ENCODE data around the gene ZIM2.

Gene ZIM2

DNA sequence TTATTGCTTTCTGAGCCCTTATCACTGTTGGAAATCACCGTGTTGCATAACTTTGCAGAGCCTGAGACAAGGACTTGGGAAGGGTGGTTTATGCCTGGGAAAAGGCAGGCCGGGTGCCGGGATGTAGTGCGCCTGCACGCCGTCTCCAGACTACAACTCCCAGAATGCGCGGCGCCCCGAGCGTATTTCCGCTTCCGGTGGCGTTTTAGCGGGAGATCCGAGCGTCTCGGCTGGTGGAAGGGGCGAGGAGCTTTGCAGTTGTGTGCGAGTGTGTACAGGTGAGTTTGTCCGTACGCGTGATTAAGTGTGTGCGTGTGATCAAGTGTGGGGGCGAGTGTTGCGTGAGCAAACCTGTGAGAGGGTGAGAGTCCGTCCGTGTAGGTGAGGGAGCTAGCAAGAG, 75.4 kb downstream of the ZIM2 start:
- no peaks in the 10 kb centered on the region for H3K36me3 Mint-ChIP-seq
- H3K4me1 Mint-ChIP-seq = peaks cover 11% of the 10 kb centered on the region
- H3K4me3 Mint-ChIP-seq = peak overlapping the region; percentile 49
- H3K27ac Mint-ChIP-seq = no peak overlapping the region
- ATAC-seq = no peak
- no peak for DNase-seq (ENCODE audit: low spot score in 2 of 2)
- peaks cover 34% of the 10 kb centered on the region for H3K9me3 Mint-ChIP-seq

DNA sequence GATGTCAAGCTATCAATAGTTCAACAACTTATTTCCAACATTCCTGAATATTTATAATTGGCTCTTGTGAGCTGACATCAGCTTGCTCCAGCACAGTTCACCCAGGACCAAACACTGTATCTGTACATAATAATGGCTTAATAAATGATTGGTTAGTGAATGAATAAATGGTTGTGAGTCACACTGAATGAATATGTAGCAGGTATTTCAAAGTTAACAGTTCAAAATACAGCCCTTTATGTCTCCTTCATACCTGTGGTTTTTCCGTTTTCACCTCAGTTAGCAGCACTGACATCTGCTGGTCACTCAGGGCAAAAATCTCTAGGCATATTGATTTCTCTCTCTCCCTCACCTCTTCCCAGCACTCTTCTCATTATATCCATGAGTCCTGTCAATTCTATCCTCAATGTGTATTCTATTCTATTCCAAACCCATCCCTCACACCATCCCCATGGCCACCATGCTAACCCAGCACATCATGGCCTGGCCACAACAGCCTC, 76.3 kb downstream of the ZIM2 start:
- Mint-ChIP-seq H3K27ac (no peak overlapping the region), H3K4me1 (peaks cover 11% of the 10 kb centered on the region), H3K9me3 (peaks cover 32% of the 10 kb centered on the region), H3K36me3 (no peaks in the 10 kb centered on the region), H3K4me3 (no peak overlapping the region)
- ATAC-seq = no peak
- no peak for DNase-seq (ENCODE audit: low spot score in 2 of 2)

DNA sequence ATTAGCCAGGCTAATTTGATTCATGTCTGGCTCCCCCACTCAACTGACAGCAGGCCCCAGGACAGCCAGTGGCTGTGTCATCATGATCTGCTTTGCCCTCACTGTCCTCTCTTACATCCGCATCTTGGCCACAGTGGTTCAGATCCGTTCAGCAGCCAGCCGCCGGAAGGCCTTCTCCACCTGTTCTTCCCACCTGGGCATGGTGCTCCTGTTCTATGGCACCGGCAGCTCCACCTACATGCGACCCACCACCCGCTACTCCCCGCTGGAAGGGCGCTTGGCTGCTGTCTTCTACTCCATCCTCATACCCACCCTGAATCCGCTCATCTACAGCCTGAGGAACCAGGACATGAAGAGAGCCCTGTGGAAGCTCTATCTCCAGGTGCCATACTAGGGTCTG, 79.7 kb downstream of the ZIM2 start:
- no peak overlapping the region for H3K4me3 Mint-ChIP-seq
- H3K36me3 Mint-ChIP-seq = no peaks in the 10 kb centered on the region
- no peak for ATAC-seq
- DNase-seq (ENCODE audit: low spot score in 2 of 2) = no peak
- H3K27ac Mint-ChIP-seq = no peak overlapping the region
- H3K4me1 Mint-ChIP-seq = peaks cover 11% of the 10 kb centered on the region
- H3K9me3 Mint-ChIP-seq = peaks cover 48% of the 10 kb centered on the region

DNA sequence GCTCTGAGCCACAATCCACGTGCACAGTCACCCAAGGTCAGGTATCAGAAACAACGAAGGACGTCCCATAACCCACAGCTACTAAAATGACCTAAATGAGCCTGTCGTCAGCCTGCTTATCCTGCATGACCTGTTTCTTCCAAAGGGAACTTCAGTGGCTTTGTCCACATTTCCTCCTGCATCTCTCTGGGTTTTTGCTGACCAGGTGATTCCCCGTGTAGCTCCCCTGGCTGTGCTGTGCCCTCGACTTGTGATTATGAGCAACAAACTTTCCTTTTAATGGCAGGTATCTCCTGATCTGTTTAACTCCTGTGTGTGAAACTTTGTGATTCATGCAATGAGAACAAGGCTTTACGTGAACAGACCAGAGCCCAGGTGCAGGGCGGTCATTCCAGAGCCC, 81.0 kb downstream of the ZIM2 start:
- Mint-ChIP-seq H3K9me3 (peaks cover 41% of the 10 kb centered on the region), H3K4me3 (no peak overlapping the region)
- DNase-seq (ENCODE audit: low spot score in 2 of 2) = no peak

DNA sequence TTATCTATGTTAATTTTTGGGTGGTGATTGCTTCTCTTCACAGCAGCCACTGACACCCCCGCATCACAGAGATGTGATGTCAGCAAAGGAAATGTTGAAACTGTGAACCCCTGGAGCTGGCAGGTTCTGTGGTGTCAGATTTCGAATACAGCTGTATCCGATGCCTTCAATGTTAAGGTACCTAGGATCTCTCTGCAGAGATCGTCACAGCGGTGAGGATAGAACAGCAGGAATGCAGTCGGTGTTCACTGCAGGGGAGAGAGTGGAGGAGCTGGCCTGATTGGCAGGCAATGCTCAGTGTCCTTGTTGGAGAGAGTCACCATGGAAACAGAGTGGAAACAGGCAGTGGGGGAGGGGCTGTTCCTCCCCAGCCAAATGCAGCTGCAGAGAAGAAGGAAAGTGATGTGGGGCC, 89.4 kb downstream of the ZIM2 start:
- no peak overlapping the region for H3K4me3 Mint-ChIP-seq
- H3K27ac Mint-ChIP-seq = no peak overlapping the region
- DNase-seq (ENCODE audit: low spot score in 2 of 2) = no peak
- no peaks in the 10 kb centered on the region for H3K36me3 Mint-ChIP-seq
- peaks cover 22% of the 10 kb centered on the region for H3K9me3 Mint-ChIP-seq
- H3K4me1 Mint-ChIP-seq = no peaks in the 10 kb centered on the region
- ATAC-seq = no peak

More for the DNA sequence above, 81.0 kb downstream of the ZIM2 start:
- H3K4me1 Mint-ChIP-seq = no peaks in the 10 kb centered on the region
- H3K27ac Mint-ChIP-seq = no peak overlapping the region
- H3K36me3 Mint-ChIP-seq = no peaks in the 10 kb centered on the region
- ATAC-seq = no peak

DNA sequence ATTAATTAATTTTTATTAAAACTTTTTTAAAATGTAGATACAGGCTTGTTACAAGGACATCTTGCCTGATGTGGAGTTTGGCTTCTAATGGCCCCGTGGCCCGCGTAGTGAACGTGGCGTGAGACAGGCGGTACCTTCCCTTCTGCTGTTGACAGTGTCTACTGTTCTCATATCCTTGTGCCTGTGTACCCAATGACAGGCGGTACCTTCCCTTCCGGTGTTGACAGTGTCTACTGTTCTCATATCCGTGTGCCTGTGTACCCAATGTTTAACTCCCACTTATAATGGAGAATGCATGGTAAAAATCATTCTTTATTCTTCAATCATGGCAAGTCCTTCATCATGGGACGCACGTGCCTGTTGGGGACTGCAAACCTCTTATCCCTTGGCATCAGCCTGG, 89.9 kb downstream of the ZIM2 start:
- H3K4me3 Mint-ChIP-seq = no peak overlapping the region
- no peaks in the 10 kb centered on the region for H3K4me1 Mint-ChIP-seq
- no peak overlapping the region for H3K27ac Mint-ChIP-seq
- peaks cover 22% of the 10 kb centered on the region for H3K9me3 Mint-ChIP-seq
- ATAC-seq = no peak
- no peak for DNase-seq (ENCODE audit: low spot score in 2 of 2)
- no peaks in the 10 kb centered on the region for H3K36me3 Mint-ChIP-seq

DNA sequence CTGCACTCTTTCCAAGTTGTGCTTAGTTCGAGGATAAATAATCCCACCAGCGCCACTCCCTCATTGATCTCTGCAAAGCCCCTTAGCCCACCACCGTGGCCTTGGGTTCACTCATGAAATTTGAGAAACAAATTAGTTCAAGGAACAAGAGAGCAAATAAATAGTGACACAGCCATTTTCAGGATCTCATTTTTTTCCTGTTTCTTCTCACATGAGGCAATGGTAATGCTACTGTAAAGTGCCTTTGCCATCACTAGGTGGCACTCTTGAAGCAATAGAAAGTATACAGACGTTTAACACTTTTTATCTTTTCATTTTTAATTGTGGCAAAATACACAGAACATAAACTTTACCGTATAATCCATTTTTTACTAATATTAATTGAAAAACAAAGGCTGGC, 92.1 kb downstream of the ZIM2 start:
- Mint-ChIP-seq H3K36me3 (no peaks in the 10 kb centered on the region), H3K4me3 (no peak overlapping the region), H3K9me3 (peaks cover 23% of the 10 kb centered on the region), H3K27ac (no peak overlapping the region), H3K4me1 (no peaks in the 10 kb centered on the region)
- no peak for ATAC-seq
- DNase-seq (ENCODE audit: low spot score in 2 of 2) = no peak

DNA sequence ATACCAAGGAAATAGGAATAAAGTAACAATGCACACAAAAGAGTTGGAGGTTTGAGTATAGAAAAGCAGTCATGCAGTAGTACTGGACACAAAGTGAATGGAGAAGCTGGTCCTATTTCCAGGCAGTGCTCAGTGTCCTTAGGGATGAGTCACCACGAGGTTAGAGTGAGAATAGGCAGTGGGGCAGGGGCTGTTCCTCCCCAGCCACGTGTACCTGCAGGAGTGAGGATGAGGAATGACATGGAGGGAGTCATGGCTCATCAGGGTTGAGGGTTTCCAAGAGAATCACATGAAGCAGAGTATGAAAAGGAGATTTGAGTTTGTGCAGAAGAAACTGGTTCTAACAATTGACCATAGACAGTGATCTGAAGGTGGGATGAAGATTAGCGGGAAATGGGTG, 94.2 kb downstream of the ZIM2 start:
- H3K27ac Mint-ChIP-seq = no peak overlapping the region
- H3K9me3 Mint-ChIP-seq = peaks cover 26% of the 10 kb centered on the region
- no peaks in the 10 kb centered on the region for H3K36me3 Mint-ChIP-seq
- DNase-seq (ENCODE audit: low spot score in 2 of 2) (no peak), ATAC-seq (no peak)
- H3K4me3 Mint-ChIP-seq = no peak overlapping the region
- no peaks in the 10 kb centered on the region for H3K4me1 Mint-ChIP-seq

DNA sequence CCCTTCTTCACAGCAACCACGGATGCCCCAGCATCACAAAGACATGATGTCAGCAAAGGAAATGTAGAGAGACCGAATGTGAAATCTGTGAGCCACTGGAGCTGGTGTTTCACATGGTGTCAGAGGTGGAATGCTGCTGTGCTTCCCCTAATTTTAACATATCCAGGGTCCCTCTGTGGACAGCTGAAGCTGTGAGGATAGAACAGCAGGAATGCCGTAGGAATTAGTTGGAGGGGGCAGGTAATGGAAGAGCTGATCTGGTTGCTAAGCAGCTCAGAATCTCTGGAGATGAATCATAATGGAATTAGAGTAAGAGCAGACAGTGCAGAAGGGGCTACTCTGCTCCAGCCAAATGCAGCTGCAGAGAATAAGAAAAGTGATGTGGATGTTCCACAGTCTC, 100.0 kb downstream of the ZIM2 start:
- Mint-ChIP-seq H3K4me1 (no peaks in the 10 kb centered on the region), H3K9me3 (peaks cover 25% of the 10 kb centered on the region), H3K36me3 (no peaks in the 10 kb centered on the region), H3K4me3 (no peak overlapping the region), H3K27ac (no peak overlapping the region)
- ATAC-seq (no peak), DNase-seq (ENCODE audit: low spot score in 2 of 2) (no peak)

DNA sequence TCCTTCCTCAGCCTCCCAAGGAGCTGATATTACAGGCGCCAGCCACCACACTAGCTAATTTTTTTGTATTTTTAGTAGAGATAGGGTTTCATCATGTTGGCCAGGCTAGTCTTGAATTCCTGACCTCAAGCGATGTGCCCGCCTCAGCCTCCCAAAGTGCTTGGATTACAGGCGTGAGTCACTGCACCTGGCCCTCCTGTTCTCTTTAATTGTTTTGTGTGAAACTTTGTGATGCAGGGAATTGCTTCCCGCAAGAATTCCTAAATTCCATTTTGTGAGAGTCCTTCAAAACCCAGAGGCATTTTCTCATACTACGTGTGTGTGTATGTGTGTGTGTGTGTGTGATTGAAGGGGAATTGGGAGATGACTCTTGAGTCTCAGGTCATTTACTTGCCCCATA, 104.0 kb downstream of the ZIM2 start:
- Mint-ChIP-seq H3K27ac (no peak overlapping the region), H3K36me3 (no peaks in the 10 kb centered on the region), H3K9me3 (peaks cover 31% of the 10 kb centered on the region), H3K4me1 (no peaks in the 10 kb centered on the region), H3K4me3 (no peak overlapping the region)
- no peak for ATAC-seq
- DNase-seq (ENCODE audit: low spot score in 2 of 2) = no peak

DNA sequence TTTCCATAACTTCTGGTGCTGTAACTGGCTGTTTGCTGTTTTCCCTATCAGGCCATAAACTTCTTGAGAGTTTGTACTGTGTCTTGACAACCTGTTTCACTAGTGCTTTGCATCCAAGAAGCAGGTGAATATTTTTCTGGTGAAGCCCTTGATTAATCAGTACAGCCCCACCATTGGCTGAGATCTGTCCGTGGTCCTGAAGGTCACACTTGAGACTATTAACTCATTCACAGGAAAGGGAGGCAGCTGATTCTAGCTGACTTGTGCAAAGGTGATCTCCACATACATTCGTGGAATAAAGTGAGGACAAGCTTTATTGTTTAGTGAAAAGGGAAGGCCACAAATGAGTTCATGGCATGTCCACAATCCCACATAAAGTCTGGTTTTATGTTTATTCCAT, 107.5 kb downstream of the ZIM2 start:
- Mint-ChIP-seq H3K4me1 (no peaks in the 10 kb centered on the region), H3K36me3 (no peaks in the 10 kb centered on the region), H3K9me3 (peaks cover 32% of the 10 kb centered on the region), H3K4me3 (no peak overlapping the region), H3K27ac (no peak overlapping the region)
- no peak for ATAC-seq
- DNase-seq (ENCODE audit: low spot score in 2 of 2) = no peak

DNA sequence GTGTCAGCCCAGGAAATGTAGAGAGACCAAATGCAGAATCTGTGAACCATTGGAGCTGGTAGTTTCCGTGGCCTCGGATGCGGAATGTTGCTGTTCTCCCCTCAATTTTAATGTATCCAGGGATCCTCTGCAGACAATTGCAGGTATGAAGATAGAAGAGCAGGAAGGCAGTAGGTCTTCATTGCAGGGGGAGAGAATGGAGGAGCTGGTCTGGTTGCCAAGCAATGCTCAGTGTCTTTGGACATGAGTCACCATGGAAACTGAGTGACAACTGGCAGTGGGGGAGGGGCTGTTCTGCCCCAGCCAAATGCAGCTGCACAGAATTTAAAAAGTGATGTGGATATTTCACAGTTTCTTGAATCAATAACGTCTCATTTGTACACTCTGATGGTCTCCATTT, 112.8 kb downstream of the ZIM2 start:
- Mint-ChIP-seq H3K27ac (no peak overlapping the region), H3K36me3 (no peaks in the 10 kb centered on the region), H3K9me3 (peaks cover 26% of the 10 kb centered on the region), H3K4me1 (no peaks in the 10 kb centered on the region), H3K4me3 (no peak overlapping the region)
- ATAC-seq = no peak
- DNase-seq (ENCODE audit: low spot score in 2 of 2) = no peak

DNA sequence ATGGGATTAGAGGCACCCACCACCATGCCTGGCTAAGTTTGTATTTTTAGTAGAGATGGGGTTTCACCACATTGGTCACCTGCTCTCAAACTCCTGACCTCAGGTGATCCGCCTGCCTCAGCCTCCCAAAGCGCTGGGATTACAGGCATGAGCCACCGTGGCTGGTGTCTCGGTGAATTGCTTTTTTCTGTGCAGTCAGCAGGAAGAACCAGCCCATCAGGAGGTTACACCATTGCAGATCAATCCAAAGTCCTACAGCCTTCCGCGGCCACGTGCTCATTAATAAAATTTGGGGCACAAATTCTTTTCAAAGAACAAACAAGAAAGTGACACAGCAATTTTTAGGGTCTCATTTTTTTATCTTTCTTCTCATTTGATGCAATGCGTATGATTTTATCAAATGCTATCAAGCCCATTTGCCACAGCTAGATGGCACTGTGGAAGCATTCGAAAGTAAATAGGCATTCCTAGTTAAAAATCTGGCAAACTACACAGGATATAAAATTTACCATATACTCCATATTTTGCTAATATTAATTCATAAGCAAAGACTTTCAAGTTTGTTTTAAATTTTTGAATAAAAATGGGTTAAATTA, 114.6 kb downstream of the ZIM2 start:
- Mint-ChIP-seq H3K4me3 (no peak overlapping the region), H3K27ac (no peak overlapping the region), H3K9me3 (peaks cover 28% of the 10 kb centered on the region), H3K4me1 (no peaks in the 10 kb centered on the region), H3K36me3 (no peaks in the 10 kb centered on the region)
- DNase-seq (ENCODE audit: low spot score in 2 of 2) (no peak), ATAC-seq (no peak)

Data from stimulated activated effector memory CD8-positive, alpha-beta T cell treated with anti-CD3 and anti-CD28 coated beads, Interleukin-12 subunit alpha, Interleukin-12 subunit beta, amount 100 ng/mL, for 72 hours (primary cell).